Body of pancreas (tissue), 4 donors: ENCODE measurements around the gene MORN3.

ENCODE experiments used
- POLR2A ChIP-seq, 3 donors: fragments of 450-650 bp; IDR thresholded peaks; one replicate each; pipeline ENCODE4 v1.6.1; 2016; ENCODE audit warnings: antibody characterized with exemption in 3 of 3, mild to moderate bottlenecking in 2 of 3
- TF ChIP-seq, protein P1 (sequence below), 7 experiments: fragments of 450-650 bp in 4 of 7; fragments of 200-600 bp in 3 of 7; sonication (generic) in 3 of 7; IDR thresholded peaks; one replicate each; pipeline ENCODE4 v1.5.1; 2016 to 2019; ENCODE audit warnings: antibody characterized with exemption in 7 of 7

DNA sequence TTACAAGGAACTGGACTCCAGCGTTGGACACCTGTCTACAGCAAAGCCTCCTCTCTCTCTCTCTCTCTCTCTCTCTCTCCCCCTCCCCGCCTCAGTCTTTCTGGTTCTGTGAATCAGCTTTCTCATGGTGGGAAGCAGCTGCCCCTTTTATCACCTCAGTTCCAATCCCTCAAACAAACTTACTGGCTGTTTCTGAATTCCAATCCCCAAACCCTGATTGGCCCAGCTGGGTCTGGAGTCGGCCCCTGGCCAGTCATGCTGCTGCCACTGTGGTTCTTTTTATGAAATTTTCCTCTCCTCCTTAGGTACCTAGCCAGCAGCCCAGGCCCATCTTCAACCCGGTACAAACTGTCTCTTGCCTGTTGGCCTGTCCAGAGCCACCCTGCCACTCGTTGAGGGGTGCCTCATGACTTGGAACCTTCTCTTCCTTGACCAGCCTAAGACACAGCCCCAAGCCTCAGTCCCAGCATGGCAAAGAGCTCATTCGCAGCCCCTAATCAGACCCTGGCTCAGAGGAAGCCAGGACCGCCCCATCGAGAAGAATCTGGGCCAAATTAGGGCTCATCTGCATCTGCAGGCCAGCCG is 9.4 kb upstream of the MORN3 start:
- TF ChIP-seq, protein P1, sequence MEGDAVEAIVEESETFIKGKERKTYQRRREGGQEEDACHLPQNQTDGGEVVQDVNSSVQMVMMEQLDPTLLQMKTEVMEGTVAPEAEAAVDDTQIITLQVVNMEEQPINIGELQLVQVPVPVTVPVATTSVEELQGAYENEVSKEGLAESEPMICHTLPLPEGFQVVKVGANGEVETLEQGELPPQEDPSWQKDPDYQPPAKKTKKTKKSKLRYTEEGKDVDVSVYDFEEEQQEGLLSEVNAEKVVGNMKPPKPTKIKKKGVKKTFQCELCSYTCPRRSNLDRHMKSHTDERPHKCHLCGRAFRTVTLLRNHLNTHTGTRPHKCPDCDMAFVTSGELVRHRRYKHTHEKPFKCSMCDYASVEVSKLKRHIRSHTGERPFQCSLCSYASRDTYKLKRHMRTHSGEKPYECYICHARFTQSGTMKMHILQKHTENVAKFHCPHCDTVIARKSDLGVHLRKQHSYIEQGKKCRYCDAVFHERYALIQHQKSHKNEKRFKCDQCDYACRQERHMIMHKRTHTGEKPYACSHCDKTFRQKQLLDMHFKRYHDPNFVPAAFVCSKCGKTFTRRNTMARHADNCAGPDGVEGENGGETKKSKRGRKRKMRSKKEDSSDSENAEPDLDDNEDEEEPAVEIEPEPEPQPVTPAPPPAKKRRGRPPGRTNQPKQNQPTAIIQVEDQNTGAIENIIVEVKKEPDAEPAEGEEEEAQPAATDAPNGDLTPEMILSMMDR (IDR thresholded peaks at IDR 0.05), result no peak
- no peak for TF ChIP-seq POLR2A (IDR thresholded peaks at IDR 0.05)
